K562 (cell line): Measurements from ENCODE around the gene ADCYAP1R1. TPM values are rescaled to one million over a fixed set of nuclear protein-coding genes. Genes with fewer than 3 reads are reported as not detected.

ENCODE experiments used
- ATAC-seq: fragments of 200-7000 bp; cut with Tn5 transposase; 3 replicates; pipeline ENCODE4 v1.9.1; 2020; ENCODE audit warnings: moderate library complexity
- BruUV-seq: library from RNA; stranded (reverse); fragments of 400-500 nt; replicated peaks from 2 replicates; lab custom pipeline; 2021; lab: Mats Ljungman, UMichigan
- CTCF ChIA-PET: fragments of 300-600 bp; formaldehyde crosslinking; extraction: SDS; loops from one replicate; lab custom pipeline; 2021; ENCODE audit warnings: low intra/inter-chr PET ratio; lab: Yijun Ruan, JAX
- POLR2A ChIA-PET: fragments of 300-600, 350-650 bp; sonication (Branson Sonifier 250); formaldehyde crosslinking; extraction: SDS; loops from one replicate; lab custom pipeline; 2021; ENCODE audit warnings: antibody characterized with exemption, inconsistent platforms; lab: Yijun Ruan, JAX
- DNase-seq, 4 experiments: peaks; one replicate each; pipeline versions ENCODE4 v3.0.0 to v3.0.0-alpha.2; 2011 to 2018; ENCODE audit warnings: low spot score in 3 of 4, mixed read lengths in 3 of 4; ENCODE audit errors: extremely low read depth in 1 of 4
- FAIRE-seq: peaks from 2 replicates; lab custom pipeline; 2011; peaks lifted over from hg19 to GRCh38; lab: Jason Lieb, UNC
- H2AFZ ChIP-seq: 2 replicates; pipeline ENCODE4 v1.6.0; 2011; ENCODE audit warnings: low read depth, low read length, control low read depth, inconsistent platforms
- H3K27ac ChIP-seq: fragments of 200-600 bp; 3 replicates; pipeline ENCODE4 v1.8.0; 2011; ENCODE audit warnings: low read depth, mild to moderate bottlenecking, control low read depth, inconsistent platforms, low read length, moderate library complexity, mixed read lengths; ENCODE audit errors: extremely low read depth
- H3K27me3 ChIP-seq, 2 experiments: fragments of 300-600 bp in 1 of 2; 2 replicates in 1 of 2; 3 replicates in 1 of 2; pipeline versions ENCODE4 v1.6.0 to v1.8.0; 2011; ENCODE audit warnings: inconsistent platforms in 2 of 2, low read length in 2 of 2, mild to moderate bottlenecking in 1 of 2, mixed read lengths in 1 of 2, moderate library complexity in 1 of 2; ENCODE audit not compliant: control insufficient read depth in 2 of 2, insufficient read depth in 2 of 2
- H3K36me3 ChIP-seq: fragments of 300-600 bp; 3 replicates; pipeline ENCODE4 v1.8.0; 2011; ENCODE audit warnings: mild to moderate bottlenecking, low read length, inconsistent platforms; ENCODE audit not compliant: control insufficient read depth, insufficient read depth
- H3K4me1 ChIP-seq, 2 experiments: fragments of 200-600 bp in 1 of 2; replicated peaks in 1 of 2; 2 replicates in 1 of 2; 3 replicates in 1 of 2; pipeline versions ENCODE4 v1.5.1 to v1.8.0; 2011; ENCODE audit warnings: inconsistent platforms in 2 of 2, low read length in 2 of 2, mild to moderate bottlenecking in 1 of 2, mixed read lengths in 1 of 2, moderate library complexity in 1 of 2; ENCODE audit not compliant: control insufficient read depth in 2 of 2, insufficient read depth in 2 of 2
- H3K4me2 ChIP-seq: 2 replicates; pipeline ENCODE4 v1.6.1; 2011; ENCODE audit warnings: low read length, control low read depth, inconsistent platforms, mixed read lengths; ENCODE audit not compliant: insufficient read depth
- H3K4me3 ChIP-seq: fragments of 200-600 bp; sonication (generic), shearing (Covaris generic); 2 replicates; pipeline ENCODE4 v1.5.1; 2016; ENCODE audit warnings: control low read depth, inconsistent platforms
- H3K79me2 ChIP-seq: fragments of 200-600 bp; 3 replicates; pipeline ENCODE4 v1.8.0; 2011; ENCODE audit warnings: low read length, inconsistent platforms; ENCODE audit not compliant: control insufficient read depth, insufficient read depth
- H3K9ac ChIP-seq, 2 experiments: 2 replicates each; pipeline versions ENCODE4 v1.6.0 to v1.6.1; 2011; ENCODE audit warnings: low read depth in 2 of 2, low read length in 2 of 2, control low read depth in 1 of 2, inconsistent platforms in 1 of 2, mild to moderate bottlenecking in 1 of 2, mixed read lengths in 1 of 2; ENCODE audit not compliant: insufficient read depth in 1 of 2
- H3K9me1 ChIP-seq: one replicate; pipeline ENCODE4 v1.6.0; 2011; ENCODE audit warnings: inconsistent platforms, mild to moderate bottlenecking, low read length, moderate library complexity; ENCODE audit not compliant: control insufficient read depth, insufficient read depth
- H3K9me3 ChIP-seq: replicated peaks from 2 replicates; pipeline ENCODE4 v1.5.1; 2011; ENCODE audit warnings: low read depth, low read length, inconsistent platforms; ENCODE audit not compliant: control insufficient read depth, insufficient read depth
- H4K20me1 ChIP-seq: replicated peaks from 2 replicates; pipeline ENCODE4 v1.6.1; 2011; ENCODE audit warnings: low read length, inconsistent platforms, mixed read lengths; ENCODE audit not compliant: control insufficient read depth, insufficient read depth
- CHCHD3 ChIP-seq: fragments of 250-450 bp; sonication (Bioruptor Pico); IDR thresholded peaks from 2 replicates; pipeline ENCODE4 v2.1.2; 2022; ENCODE audit warnings: mild to moderate bottlenecking
- ELF1 ChIP-seq: fragments of 200-800 bp; sonication (Bioruptor generic); IDR thresholded peaks from 2 replicates; pipeline ENCODE4 v1.6.1; 2016; ENCODE audit warnings: missing genetic modification characterization, missing compliant biosample characterization
- MTA2 ChIP-seq: fragments of 450-650 bp; IDR thresholded peaks from 2 replicates; pipeline ENCODE4 v1.6.1; 2016; ENCODE audit warnings: low read depth
- SMARCC2 ChIP-seq: fragments of 450-650 bp; IDR thresholded peaks from 2 replicates; pipeline ENCODE4 v1.6.1; 2017; ENCODE audit warnings: antibody characterized with exemption, moderate library complexity, mild to moderate bottlenecking, low read depth
- ZFPM2 ChIP-seq: fragments of 250-450 bp; sonication (Bioruptor Pico); IDR thresholded peaks from 2 replicates; pipeline ENCODE4 v1.5.1; 2022; ENCODE audit warnings: mild to moderate bottlenecking
- ZNF253 ChIP-seq: fragments of 250-450 bp; sonication (Bioruptor Pico); conservative IDR thresholded peaks from 2 replicates; pipeline ENCODE4 v1.6.1; 2021; ENCODE audit warnings: mild to moderate bottlenecking
- ZNF347 ChIP-seq: fragments of 450-650 bp; formaldehyde crosslinking; IDR thresholded peaks from 2 replicates; pipeline ENCODE4 v1.4.0; 2020; ENCODE audit warnings: low read depth, mild to moderate bottlenecking, moderate library complexity
- ZNF384 ChIP-seq: IDR thresholded peaks from 2 replicates; pipeline ENCODE4 v1.6.1; 2012; ENCODE audit warnings: low read depth, low read length, improper control_type of control experiment
- WGBS: fragments of 100-300 bp; shearing (Covaris generic); methylation state at CpG from one replicate; pipeline ENCODE4 v1.1.6; 2016; ENCODE audit warnings: low coverage, mixed read lengths; ENCODE audit not compliant: insufficient coverage; ENCODE audit errors: missing lambda C conversion rate; 5-methylcytosine and 5-hydroxymethylcytosine counted together
- in situ Hi-C: fragments of 300-500 bp; cut with MboI; formaldehyde crosslinking; loops from 4 replicates; pipeline ENCODE4 v1.15.0; 2018; ENCODE audit warnings: inconsistent platforms, mixed read lengths
- intact Hi-C: fragments of 100-400 bp; cut with micrococcal nuclease; formaldehyde crosslinking; loops from 2 replicates; pipeline ENCODE4 v1.14.2; 2022
- polyA plus RNA-seq, 8 experiments: library from polyadenylated mRNA; depleted of rRNA in 4 of 8; stranded (reverse) in 5 of 8; unstranded in 3 of 8; fragments of >200 nt; fragmentation: Nextera tagmentation in 2 of 8; fragmentation: Illumina TruSeq in 1 of 8; extraction: Ambion mirVana in 2 of 8; extraction: Trizol in 1 of 8; gene quantifications; 2 replicates each; pipeline versions ENCODE4 v1.2.1 to v1.2.3, GENCODE V29; 2011 to 2014; ENCODE audit warnings: inconsistent platforms in 1 of 8, missing spikeins in 1 of 8
- total RNA-seq, 7 experiments: library from RNA; depleted of rRNA in 6 of 7; stranded (reverse); fragments of >200 nt in 6 of 7; fragmentation: Illumina TruSeq in 2 of 7; extraction: Trizol in 2 of 7; gene quantifications; 2 replicates each; pipeline versions ENCODE4 v1.2.1 to v1.2.3, GENCODE V29; 2011 to 2021; ENCODE audit warnings: low replicate concordance in 1 of 7

Gene ADCYAP1R1
- total and polyA plus RNA-seq, 9 of the 15 experiments (the other 6 are each of a cell fraction or from before 2014, with no cell fraction given) = 0.03 to 0.07 TPM; not detected in 7

DNA sequence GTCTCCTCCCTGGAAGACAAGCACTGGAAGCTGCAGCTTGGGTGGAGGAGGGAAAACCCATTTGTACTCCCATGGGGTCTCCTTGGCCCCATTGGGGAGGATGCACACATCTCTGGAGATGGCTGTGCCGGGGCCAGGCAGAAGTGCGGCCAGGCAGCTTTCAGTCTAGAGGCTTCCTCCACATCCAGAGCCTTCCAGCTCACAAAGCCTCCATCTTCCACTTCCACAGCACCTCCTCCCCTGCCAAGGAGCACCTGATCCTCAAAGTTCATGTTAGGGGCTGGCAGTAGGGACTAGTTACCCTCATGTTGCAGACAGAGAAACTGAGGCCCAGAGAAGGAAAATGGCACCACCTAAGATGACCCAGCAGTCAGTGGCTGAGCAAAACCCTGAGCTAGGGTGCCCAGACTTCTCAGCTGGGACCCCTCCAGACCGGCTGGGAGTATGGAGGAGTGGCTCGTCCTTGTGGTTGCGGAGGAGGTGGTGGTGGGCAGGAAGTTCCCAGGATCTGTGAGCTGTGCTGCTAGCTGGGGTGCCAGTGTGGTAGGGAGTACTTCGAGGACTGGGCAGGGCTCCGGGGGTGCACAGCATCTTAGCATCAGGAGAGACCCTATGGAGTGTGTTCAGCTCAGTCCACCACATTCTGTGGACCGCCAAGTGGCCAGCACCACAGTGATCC, 44.2 kb downstream of the ADCYAP1R1 start:
- H3K4me2 ChIP-seq = no peak overlapping the region
- 0% methylated on average over 8 of the region's 8 CpGs for WGBS
- ATAC-seq = no peak
- H3K4me1 ChIP-seq = no peaks in the 10 kb centered on the region
- H3K9me1 ChIP-seq = no peaks in the 10 kb centered on the region
- no peaks in the 10 kb centered on the region for H3K9me3 ChIP-seq
- no peaks in the 10 kb centered on the region for H3K36me3 ChIP-seq
- H3K27ac ChIP-seq = no peak overlapping the region
- ChIA-PET CTCF (no interaction called here), POLR2A (interaction anchor here (0.5 to 1.3 kb wide), 3 partner anchors 14 to 1210 kb away, joined by 3 read pairs; no protein-coding TSS in a partner anchor)
- no peaks in the 10 kb centered on the region for H4K20me1 ChIP-seq
- BruUV-seq = no TSS peak
- FAIRE-seq = no peak
- H3K4me3 ChIP-seq = no peak overlapping the region
- DNase-seq = no peak
- TF ChIP-seq ELF1 (tag) (no peak), MTA2 (no peak), ZNF253 (CRISPR knock-in tag) (no peak), CHCHD3 (CRISPR knock-in tag) (no peak), SMARCC2 (no peak), ZNF347 (CRISPR knock-in tag) (no peak), ZFPM2 (no peak), ZNF384 (no peak)
- in situ Hi-C loops = no loop called here
- peaks cover 2 to 34% of the 10 kb centered on the region in 2 experiments; a peak in 3 of 5 replicates for H3K27me3 ChIP-seq
- intact Hi-C loops = no loop called here
- no peak overlapping the region for H3K9ac ChIP-seq
- no peaks in the 10 kb centered on the region for H3K79me2 ChIP-seq
- no peak overlapping the region for H2AFZ ChIP-seq
